ENCODE measurements around the gene MPPE1. TPM values are rescaled to one million over a fixed set of nuclear protein-coding genes. Genes with fewer than 3 reads are reported as not detected.
"Not testable (repeated sequence)": the region's sequence is repeated elsewhere in the genome, so short reads cannot be mapped to it uniquely, and the experiment has no call there.

MPPE1 gene
- total RNA-seq, 4 donors from 2014 or later: 10.9 to 30.2 (median 24.4) TPM

DNA sequence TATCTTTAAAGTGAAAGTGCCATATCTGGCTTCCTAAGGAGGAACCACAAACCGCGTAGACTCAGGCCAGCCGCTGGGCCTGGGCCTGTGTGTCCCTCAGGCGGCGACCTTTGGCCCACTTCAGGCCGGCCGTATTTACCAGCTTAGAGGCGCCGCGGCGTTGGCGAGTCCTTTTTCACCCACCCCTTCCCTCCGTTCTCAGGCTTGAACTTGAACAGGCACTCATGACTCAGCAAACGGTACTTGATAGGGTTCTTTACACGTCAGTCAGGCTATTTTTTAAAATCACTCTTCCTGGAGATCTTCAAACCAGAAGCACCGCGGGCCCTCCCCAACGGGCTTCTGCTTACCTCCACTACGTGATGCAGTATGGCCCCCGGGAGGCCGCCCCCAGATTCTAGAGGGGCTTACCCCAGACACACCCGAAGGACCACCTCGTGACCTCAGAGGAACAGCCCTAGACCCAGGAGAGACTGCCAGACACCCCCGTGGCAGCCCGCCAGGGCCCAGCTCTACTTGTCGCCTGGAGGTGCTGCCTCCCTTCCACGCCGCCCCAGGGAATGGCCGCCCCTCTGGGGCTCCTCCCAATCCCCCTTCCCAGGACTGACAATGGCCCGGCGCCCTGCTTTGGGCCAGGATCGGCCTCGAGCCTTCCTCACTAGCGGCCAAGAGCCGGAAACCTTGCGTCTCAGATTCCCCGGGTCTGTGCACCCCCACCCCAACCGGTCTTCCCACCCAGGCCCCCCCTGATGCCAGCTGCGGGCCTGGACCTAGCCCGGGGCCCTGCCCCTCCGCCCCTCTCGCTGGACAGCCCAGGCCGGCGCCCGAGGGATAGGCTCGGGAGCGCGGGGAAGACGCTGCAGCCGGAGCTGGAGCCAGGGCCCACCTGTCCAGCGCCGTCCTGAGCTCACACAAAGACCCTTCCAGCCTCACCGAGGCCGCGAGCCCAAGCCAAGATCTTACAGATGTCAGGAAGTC lies 39.4 kb upstream of the MPPE1 start:
- peak; percentile 98 for DNase-seq (ENCODE audit: extremely low spot score)
- no peaks in the 10 kb centered on the region for H3K9me3 ChIP-seq
- 5% methylated on average over 32 of the region's 55 CpGs for WGBS
- no peaks in the 10 kb centered on the region for H3K27me3 ChIP-seq
- peak; percentile 53 for TF ChIP-seq EP300 (IDR thresholded peaks at IDR 0.05)
- TF ChIP-seq POLR2A (IDR thresholded peaks at IDR 0.05; ENCODE audit: low read depth): peak; percentile 61
- TF ChIP-seq POLR2AphosphoS5 (IDR thresholded peaks at IDR 0.05): peak; percentile 90 to 97
- TF ChIP-seq CTCF (IDR thresholded peaks at IDR 0.05): no peak
- H3K4me3 ChIP-seq: peak overlapping the region; percentile 57 to 67 (median 62)
- H3K36me3 ChIP-seq: no peaks in the 10 kb centered on the region
- H3K4me1 ChIP-seq: peaks cover 17 to 64% (median 52%) of the 10 kb centered on the region in 4 donors
- H3K27ac ChIP-seq (replicated peaks in 1 of 4): peak overlapping the region; percentile 89 to 95 (median 95)
- intact Hi-C loops (cut with DNase I): loop anchor here (1.0 kb wide), 1 partner anchor 34 kb away; the partner anchor contains the start of gene IMPA2

GRCh38 chr18:11946756-11947155 lies 38.6 kb upstream of the MPPE1 start:
- peak overlapping the region; percentile 89 to 95 (median 95) for H3K27ac ChIP-seq (replicated peaks in 1 of 4)
- intact Hi-C loops (cut with DNase I): loop anchor here (1.0 kb wide), 1 partner anchor 35 kb away; the partner anchor contains the start of gene IMPA2
- peaks cover 17 to 60% (median 52%) of the 10 kb centered on the region in 4 donors for H3K4me1 ChIP-seq
- no peaks in the 10 kb centered on the region for H3K27me3 ChIP-seq
- no peaks in the 10 kb centered on the region for H3K9me3 ChIP-seq
- no peak for DNase-seq (ENCODE audit: extremely low spot score)
- H3K36me3 ChIP-seq: no peaks in the 10 kb centered on the region
- TF ChIP-seq POLR2A (IDR thresholded peaks at IDR 0.05; ENCODE audit: low read depth) (no peak), POLR2AphosphoS5 (IDR thresholded peaks at IDR 0.05) (no peak), CTCF (IDR thresholded peaks at IDR 0.05) (no peak), EP300 (IDR thresholded peaks at IDR 0.05) (no peak)
- H3K4me3 ChIP-seq: peak overlapping the region; percentile 57 to 67 (median 62)
- WGBS: 17% methylated on average over 3 of the region's 3 CpGs

- Histone ChIP-seq H3K27ac (replicated peaks in 1 of 4) (peak overlapping the region; percentile 89 to 95 (median 95)), H3K4me1 (peaks cover 17 to 53% (median 48%) of the 10 kb centered on the region in 4 donors)
- H3K36me3 ChIP-seq; H3K9me3 ChIP-seq; intact Hi-C loops (cut with DNase I); H3K27me3 ChIP-seq; DNase-seq (ENCODE audit: extremely low spot score); H3K4me3 ChIP-seq: not testable (repeated sequence)
- 87% methylated on average over 22 of the region's 22 CpGs for WGBS
These were observed 37.9 kb upstream of the MPPE1 start for GRCh38 chr18:11945834-11946659.

- 84% methylated on average over 5 of the region's 5 CpGs for WGBS
- no peaks in the 10 kb centered on the region for H3K36me3 ChIP-seq
- no peaks in the 10 kb centered on the region for H3K9me3 ChIP-seq
- DNase-seq (ENCODE audit: extremely low spot score): no peak
- TF ChIP-seq EP300 (IDR thresholded peaks at IDR 0.05) (no peak), CTCF (IDR thresholded peaks at IDR 0.05) (no peak), POLR2A (IDR thresholded peaks at IDR 0.05; ENCODE audit: low read depth) (no peak), POLR2AphosphoS5 (IDR thresholded peaks at IDR 0.05) (no peak)
- H3K27me3 ChIP-seq: no peaks in the 10 kb centered on the region
- H3K4me1 ChIP-seq: peaks cover 17 to 40% (median 40%) of the 10 kb centered on the region in 4 donors
- no peak overlapping the region for H3K27ac ChIP-seq (replicated peaks in 1 of 4)
- no peak overlapping the region for H3K4me3 ChIP-seq
- intact Hi-C loops (cut with DNase I): no loop called here
These were observed 36.7 kb upstream of the MPPE1 start for GRCh38 chr18:11944786-11945185.

Data from esophagus muscularis mucosa (tissue), 4 donors.